Measurements from ENCODE around the gene C1orf105. TPM values are rescaled to one million over a fixed set of nuclear protein-coding genes. Genes with fewer than 3 reads are reported as not detected.

The C1orf105 gene
- total RNA-seq, 1 experiment from 2014 or later: not detected

DNA sequence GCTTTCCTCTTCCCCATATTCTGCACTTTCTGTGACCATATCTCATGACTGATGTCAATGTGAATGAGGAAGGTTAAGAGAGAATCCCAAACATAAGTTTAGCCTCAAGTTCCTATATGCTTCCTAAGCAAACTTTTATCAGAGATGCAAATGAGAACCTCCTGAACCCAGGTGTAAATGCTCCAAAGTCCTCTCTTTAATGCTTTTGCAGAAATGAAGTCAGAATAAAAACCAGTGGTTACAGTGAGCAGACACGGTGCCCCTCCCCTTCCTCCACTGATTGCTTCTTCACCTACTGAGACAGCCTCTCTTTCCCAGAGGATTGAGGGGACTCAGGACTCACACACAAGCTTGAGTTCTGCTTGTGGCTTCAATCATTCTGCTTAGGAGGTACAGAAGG lies 35.0 kb downstream of the C1orf105 start:
- Mint-ChIP-seq H3K36me3 (no peaks in the 10 kb centered on the region), H3K27me3 (ENCODE audit: low read depth) (no peaks in the 10 kb centered on the region; the same call in 1 of the 2 replicates), H3K9me3 (no peaks in the 10 kb centered on the region), H3K27ac (no peak overlapping the region), H3K4me3 (no peak overlapping the region), H3K4me1 (peaks cover under 1% of the 10 kb centered on the region; the same call in 1 of the 2 replicates)
- DNase-seq (ENCODE audit: low spot score) (no peak), ATAC-seq (no peak)
- ChIA-PET CTCF (no interaction called here), POLR2A (no interaction called here)
- TF ChIP-seq, protein P1, sequence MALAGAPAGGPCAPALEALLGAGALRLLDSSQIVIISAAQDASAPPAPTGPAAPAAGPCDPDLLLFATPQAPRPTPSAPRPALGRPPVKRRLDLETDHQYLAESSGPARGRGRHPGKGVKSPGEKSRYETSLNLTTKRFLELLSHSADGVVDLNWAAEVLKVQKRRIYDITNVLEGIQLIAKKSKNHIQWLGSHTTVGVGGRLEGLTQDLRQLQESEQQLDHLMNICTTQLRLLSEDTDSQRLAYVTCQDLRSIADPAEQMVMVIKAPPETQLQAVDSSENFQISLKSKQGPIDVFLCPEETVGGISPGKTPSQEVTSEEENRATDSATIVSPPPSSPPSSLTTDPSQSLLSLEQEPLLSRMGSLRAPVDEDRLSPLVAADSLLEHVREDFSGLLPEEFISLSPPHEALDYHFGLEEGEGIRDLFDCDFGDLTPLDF (CRISPR knock-in tag; IDR thresholded peaks at IDR 0.05): no peak
- TF ChIP-seq, protein P2, sequence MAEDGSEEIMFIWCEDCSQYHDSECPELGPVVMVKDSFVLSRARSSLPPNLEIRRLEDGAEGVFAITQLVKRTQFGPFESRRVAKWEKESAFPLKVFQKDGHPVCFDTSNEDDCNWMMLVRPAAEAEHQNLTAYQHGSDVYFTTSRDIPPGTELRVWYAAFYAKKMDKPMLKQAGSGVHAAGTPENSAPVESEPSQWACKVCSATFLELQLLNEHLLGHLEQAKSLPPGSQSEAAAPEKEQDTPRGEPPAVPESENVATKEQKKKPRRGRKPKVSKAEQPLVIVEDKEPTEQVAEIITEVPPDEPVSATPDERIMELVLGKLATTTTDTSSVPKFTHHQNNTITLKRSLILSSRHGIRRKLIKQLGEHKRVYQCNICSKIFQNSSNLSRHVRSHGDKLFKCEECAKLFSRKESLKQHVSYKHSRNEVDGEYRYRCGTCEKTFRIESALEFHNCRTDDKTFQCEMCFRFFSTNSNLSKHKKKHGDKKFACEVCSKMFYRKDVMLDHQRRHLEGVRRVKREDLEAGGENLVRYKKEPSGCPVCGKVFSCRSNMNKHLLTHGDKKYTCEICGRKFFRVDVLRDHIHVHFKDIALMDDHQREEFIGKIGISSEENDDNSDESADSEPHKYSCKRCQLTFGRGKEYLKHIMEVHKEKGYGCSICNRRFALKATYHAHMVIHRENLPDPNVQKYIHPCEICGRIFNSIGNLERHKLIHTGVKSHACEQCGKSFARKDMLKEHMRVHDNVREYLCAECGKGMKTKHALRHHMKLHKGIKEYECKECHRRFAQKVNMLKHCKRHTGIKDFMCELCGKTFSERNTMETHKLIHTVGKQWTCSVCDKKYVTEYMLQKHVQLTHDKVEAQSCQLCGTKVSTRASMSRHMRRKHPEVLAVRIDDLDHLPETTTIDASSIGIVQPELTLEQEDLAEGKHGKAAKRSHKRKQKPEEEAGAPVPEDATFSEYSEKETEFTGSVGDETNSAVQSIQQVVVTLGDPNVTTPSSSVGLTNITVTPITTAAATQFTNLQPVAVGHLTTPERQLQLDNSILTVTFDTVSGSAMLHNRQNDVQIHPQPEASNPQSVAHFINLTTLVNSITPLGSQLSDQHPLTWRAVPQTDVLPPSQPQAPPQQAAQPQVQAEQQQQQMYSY (CRISPR knock-in tag; IDR thresholded peaks at IDR 0.05): no peak
- TF ChIP-seq OVOL2 (CRISPR knock-in tag; IDR thresholded peaks at IDR 0.05; ENCODE audit: borderline replicate concordance): no peak
- TF ChIP-seq CBFB (CRISPR knock-in tag; IDR thresholded peaks at IDR 0.05; ENCODE audit: low read depth): no peak
- TF ChIP-seq MYBL2 (CRISPR knock-in tag; IDR thresholded peaks at IDR 0.05): no peak
- no peak for TF ChIP-seq CREM (CRISPR knock-in tag; IDR thresholded peaks at IDR 0.05)
- TF ChIP-seq, protein P3, sequence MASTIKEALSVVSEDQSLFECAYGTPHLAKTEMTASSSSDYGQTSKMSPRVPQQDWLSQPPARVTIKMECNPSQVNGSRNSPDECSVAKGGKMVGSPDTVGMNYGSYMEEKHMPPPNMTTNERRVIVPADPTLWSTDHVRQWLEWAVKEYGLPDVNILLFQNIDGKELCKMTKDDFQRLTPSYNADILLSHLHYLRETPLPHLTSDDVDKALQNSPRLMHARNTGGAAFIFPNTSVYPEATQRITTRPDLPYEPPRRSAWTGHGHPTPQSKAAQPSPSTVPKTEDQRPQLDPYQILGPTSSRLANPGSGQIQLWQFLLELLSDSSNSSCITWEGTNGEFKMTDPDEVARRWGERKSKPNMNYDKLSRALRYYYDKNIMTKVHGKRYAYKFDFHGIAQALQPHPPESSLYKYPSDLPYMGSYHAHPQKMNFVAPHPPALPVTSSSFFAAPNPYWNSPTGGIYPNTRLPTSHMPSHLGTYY (CRISPR knock-in tag; IDR thresholded peaks at IDR 0.05): no peak
- TF ChIP-seq, protein P4, sequence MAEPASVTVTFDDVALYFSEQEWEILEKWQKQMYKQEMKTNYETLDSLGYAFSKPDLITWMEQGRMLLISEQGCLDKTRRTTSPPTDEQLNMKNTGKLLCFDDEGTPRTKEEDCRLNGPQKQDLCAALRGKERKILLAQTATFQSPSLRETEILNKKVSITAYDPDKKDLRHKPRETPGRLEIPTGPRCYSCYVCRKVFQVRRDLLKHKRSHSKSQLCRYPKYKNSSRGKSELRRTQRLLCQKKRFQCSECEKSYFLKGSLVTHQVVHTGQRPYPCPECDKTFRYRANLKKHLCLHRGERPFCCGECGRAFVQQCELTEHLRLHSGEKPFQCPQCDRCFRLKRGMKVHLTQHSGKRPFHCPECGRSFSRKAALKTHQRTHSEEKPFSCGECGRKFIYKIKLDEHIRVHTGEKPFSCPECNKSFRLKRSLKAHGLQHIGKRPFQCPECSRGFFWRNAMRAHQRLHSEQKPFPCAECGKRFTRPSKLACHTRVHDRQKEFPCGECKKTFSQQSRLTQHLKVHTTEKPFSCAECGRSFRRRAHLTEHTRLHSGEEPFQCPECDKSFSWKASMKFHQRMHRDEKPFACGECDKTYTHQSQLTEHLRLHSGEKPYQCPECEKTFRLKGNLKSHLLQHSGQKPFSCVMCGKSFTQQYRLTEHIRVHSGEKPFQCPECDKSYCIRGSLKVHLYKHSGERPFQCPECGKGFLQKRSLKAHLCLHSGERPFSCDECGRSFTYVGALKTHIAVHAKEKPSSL (CRISPR knock-in tag; conservative IDR thresholded peaks at IDR 0.05): no peak
- TF ChIP-seq, protein P5, sequence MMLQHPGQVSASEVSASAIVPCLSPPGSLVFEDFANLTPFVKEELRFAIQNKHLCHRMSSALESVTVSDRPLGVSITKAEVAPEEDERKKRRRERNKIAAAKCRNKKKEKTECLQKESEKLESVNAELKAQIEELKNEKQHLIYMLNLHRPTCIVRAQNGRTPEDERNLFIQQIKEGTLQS (CRISPR knock-in tag; conservative IDR thresholded peaks at IDR 0.05): no peak
- TF ChIP-seq ZNF219 (CRISPR knock-in tag; IDR thresholded peaks at IDR 0.05; ENCODE audit: borderline replicate concordance): no peak
- TF ChIP-seq ZNF423 (CRISPR knock-in tag; IDR thresholded peaks at IDR 0.05): no peak

DNA sequence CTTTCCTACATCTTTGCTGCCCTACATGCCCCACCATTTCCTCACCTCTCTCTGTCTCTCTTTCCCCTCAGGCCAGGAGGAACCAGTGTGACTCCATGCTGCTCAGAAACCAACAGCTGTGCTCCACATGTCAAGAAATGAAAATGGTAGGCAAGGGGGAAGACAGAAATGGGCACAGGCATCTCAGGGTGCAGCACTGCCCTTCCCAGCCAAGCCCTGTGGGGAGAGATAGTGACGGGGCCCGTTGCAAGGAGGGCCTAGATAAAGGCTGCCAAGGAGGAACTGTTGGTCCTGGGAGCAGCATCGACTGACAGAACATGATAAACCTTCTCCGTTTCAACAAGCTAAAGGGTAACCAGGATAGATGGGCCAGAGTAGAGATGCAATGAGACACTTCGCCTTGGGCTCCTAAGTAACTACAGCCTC lies 35.9 kb downstream of the C1orf105 start:
- no peaks in the 10 kb centered on the region for H3K9me3 Mint-ChIP-seq
- ChIA-PET POLR2A (no interaction called here), CTCF (no interaction called here)

More for the DNA sequence above, 35.9 kb downstream of the C1orf105 start:
- no peak for ATAC-seq
- H3K4me1 Mint-ChIP-seq: peaks cover 8% of the 10 kb centered on the region
- TF ChIP-seq ZNF138 (CRISPR knock-in tag; conservative IDR thresholded peaks at IDR 0.05): no peak
- TF ChIP-seq, protein P6, sequence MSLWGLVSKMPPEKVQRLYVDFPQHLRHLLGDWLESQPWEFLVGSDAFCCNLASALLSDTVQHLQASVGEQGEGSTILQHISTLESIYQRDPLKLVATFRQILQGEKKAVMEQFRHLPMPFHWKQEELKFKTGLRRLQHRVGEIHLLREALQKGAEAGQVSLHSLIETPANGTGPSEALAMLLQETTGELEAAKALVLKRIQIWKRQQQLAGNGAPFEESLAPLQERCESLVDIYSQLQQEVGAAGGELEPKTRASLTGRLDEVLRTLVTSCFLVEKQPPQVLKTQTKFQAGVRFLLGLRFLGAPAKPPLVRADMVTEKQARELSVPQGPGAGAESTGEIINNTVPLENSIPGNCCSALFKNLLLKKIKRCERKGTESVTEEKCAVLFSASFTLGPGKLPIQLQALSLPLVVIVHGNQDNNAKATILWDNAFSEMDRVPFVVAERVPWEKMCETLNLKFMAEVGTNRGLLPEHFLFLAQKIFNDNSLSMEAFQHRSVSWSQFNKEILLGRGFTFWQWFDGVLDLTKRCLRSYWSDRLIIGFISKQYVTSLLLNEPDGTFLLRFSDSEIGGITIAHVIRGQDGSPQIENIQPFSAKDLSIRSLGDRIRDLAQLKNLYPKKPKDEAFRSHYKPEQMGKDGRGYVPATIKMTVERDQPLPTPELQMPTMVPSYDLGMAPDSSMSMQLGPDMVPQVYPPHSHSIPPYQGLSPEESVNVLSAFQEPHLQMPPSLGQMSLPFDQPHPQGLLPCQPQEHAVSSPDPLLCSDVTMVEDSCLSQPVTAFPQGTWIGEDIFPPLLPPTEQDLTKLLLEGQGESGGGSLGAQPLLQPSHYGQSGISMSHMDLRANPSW (CRISPR knock-in tag; conservative IDR thresholded peaks at IDR 0.05; ENCODE audit: low read depth): no peak
- no peak overlapping the region for H3K27ac Mint-ChIP-seq
- no peaks in the 10 kb centered on the region; the same call in 1 of the 2 replicates for H3K27me3 Mint-ChIP-seq (ENCODE audit: low read depth)
- no peaks in the 10 kb centered on the region for H3K36me3 Mint-ChIP-seq
- no peak for DNase-seq (ENCODE audit: low spot score)
- H3K4me3 Mint-ChIP-seq: no peak overlapping the region
